Amygdala (tissue), 56 donors: ENCODE results near the gene SULT4A1.

Source experiments
- DNase-seq, 56 donors: peaks; one replicate each; lab custom pipeline; 2025; lab: John Stamatoyannopoulos, UW

Gene SULT4A1

GRCh38 chr22:43867839-43868635 is 5.7 kb upstream of the SULT4A1 start:
- peak in 11 of 56 donors; percentile 4 to 58 (median 19) for DNase-seq

DNA sequence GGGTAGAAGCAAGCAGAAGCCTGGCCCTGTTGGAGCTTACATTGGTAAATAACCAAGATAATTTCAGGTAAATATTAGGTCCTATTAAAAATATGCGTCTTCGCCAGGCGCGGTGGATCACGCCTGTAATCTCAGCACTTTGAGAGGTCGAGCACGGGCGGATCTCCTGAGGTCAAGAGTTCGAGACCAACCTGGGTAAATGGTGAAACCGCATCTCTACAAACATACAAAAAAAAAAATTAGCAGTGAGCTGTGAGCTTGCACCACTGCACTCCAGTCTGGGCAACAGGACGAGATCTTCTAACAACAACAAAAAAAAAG is 529 bp upstream of the SULT4A1 start:
- DNase-seq = no peak

GRCh38 chr22:43861529-43861928 is 784 bp downstream of the SULT4A1 start:
- peak in 5 of 56 donors; percentile 6 to 23 (median 14) for DNase-seq

GRCh38 chr22:43860831-43861230 is 1.5 kb downstream of the SULT4A1 start:
- no peak for DNase-seq

DNA sequence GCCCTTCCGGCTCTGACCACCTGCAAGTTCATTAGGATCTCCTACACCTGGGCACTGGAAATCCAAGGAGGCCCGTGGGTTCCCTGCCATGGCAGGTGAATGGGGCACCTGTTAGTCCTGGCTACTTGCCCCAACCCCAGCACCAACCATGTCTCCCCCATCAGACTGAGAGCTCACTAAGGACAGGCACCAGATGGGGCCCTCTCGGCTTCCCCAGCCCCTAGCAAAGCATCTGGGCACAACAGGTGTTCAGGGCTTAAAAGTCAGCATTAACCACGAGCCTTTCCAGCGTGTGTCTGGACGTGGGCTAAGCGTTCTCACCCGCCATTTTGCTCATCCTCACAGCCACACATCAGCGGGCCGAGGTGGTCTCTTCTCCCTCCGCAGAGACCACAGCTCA is 2.2 kb downstream of the SULT4A1 start:
- DNase-seq = no peak

GRCh38 chr22:43859621-43860020 is 2.7 kb downstream of the SULT4A1 start:
- no peak for DNase-seq

- no peak for DNase-seq
Observed at GRCh38 chr22:43859176-43859575, 3.1 kb downstream of the SULT4A1 start.

GRCh38 chr22:43858156-43858895 is 4.0 kb downstream of the SULT4A1 start:
- no peak for DNase-seq

DNA sequence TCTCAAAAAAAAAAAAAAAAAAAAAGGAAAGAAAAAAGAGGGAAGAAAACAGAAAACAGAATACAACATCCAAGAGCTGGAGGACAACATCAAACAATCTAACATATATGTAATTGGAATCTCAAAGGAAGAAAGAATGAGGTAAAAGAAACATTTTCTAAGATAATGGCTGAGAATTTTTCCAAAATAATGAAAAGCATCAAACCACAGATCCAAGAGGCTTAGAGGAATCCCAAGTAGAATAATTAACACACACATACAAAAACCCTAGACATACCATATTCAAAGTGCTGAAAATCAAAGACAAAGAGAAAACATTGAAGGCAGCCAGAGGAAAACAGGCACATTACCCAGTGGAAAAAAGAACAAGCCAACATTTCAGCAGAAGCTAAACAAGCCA is 4.9 kb downstream of the SULT4A1 start:
- no peak for DNase-seq

DNA sequence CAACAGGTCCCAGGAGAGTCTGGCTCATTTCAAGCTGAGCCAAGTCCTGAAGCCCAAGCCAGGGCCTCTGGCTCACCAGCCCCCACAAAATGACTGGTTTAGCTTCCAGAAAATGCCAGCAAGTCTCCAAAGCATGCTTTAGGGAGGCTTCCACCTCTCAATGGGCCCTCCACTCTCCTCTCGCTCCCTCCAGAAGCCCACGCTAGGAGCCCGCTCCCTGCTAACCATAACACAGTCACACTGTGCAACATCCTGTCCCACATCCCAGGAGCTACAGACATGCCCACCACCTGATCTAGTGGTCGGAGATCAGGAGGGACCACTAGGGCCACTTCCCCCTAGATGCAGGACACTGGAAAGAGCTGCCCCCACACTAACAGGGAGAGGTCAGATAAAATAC is 6.9 kb downstream of the SULT4A1 start:
- no peak for DNase-seq

- no peak for DNase-seq
Observed at GRCh38 chr22:43854786-43855271, 7.5 kb downstream of the SULT4A1 start.

DNA sequence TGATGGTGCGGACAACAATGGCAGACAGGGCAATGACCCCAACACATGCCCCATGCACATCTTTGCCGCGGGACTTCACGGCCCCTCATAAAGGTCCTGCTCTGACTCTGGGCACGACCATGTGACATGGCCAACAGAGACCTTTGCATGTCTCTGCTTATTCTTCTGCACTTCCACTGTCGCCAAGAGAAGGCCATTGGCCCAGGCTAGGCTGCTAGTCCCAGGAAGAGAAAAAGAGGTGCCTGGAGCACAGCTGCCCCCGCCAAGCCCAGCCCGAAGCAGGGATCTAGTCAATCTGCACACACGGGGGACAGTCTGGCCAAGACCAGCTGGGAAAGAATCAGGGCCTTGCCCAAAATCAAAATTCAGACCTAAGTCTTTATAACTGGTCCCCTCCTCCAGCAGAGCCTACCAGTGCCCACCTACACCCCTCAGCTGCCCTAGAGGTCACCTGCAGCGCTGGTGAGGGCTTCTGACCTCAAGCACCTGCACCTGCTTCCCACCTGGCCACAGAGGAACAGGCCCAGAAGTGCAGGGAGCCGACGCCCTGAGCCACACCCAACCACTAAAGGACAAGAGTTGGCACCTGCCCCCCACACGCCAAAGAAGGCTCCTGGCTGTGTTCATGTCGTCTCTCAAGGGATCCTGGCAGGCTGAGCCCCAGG is 8.1 kb downstream of the SULT4A1 start:
- no peak for DNase-seq

- no peak for DNase-seq
Observed at GRCh38 chr22:43853328-43853931, 8.9 kb downstream of the SULT4A1 start.

GRCh38 chr22:43852573-43853327 is 9.6 kb downstream of the SULT4A1 start:
- DNase-seq = peak in 5 of 56 donors; percentile 16 to 54 (median 21)

DNA sequence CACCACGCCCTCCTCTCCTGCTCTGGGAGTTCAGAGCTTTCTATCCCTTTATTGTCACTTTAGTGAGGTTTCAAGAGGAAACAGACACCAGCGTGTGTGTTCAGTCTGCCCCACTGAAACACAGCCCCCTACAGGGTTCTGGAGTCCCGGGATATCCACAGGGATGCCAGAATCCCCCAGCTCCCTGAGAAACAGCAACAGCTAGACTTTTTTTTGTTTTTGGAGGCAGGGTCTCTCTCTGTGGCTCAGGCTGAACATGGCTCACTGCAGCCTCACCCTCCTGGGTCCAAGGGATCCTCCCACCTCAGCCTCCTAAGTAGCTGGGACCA is 10.4 kb downstream of the SULT4A1 start:
- no peak for DNase-seq

DNA sequence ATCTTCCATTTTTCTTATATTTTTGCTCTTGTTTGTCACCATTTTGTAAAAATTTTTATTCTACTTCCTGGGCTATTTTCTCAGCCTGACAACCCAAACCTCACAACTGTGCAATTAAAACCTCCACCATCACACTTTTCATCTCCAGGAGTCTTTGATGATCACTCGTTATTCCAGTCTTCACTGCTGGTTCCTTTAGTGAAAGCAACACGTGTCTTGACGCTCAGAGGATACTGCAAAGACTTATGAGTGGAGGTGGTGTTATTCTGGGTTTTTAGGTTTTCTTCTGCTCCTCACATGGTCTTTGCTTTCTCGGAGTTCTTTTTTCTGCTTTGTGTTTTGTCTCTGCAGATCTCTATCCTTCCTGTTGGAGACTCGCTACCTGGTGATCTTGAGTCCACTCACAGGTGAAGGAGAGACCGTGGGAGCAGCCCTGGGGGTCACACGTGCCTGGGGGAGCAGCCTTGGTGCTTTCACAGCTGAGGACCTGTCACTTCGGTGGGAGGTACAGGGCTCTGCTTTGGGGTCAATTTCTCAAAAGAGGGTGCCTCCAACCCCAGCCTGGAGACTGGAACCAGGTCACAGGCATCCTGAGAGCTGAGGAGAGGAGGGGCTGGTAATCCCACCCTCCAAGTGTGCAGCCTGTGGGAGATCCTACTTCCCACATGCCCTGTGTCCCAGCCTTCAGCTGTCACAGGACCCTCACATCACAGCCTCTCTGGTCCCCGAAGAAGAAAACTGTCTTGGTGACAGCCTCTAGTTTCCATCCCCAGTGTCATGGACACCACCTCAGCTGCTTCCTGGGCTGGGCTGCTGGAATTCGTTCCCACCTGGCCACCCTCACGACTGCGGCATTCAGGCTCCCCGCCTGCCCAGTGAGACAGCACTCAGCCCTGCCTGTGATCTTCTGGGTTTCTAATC is 11.0 kb downstream of the SULT4A1 start:
- no peak for DNase-seq

GRCh38 chr22:43850529-43850928 is 11.8 kb downstream of the SULT4A1 start:
- no peak for DNase-seq

- DNase-seq = no peak
Observed at GRCh38 chr22:43849731-43850130, 12.6 kb downstream of the SULT4A1 start.
